GM19099 (cell line): ENCODE data around the gene TRIM2.

Experiments
- POLR2A ChIP-seq: IDR thresholded peaks from 3 replicates; pipeline ENCODE4 v1.6.1; 2011; ENCODE audit warnings: low read depth; ENCODE audit not compliant: insufficient read length; ENCODE audit errors: extremely low read depth

TRIM2 gene

DNA sequence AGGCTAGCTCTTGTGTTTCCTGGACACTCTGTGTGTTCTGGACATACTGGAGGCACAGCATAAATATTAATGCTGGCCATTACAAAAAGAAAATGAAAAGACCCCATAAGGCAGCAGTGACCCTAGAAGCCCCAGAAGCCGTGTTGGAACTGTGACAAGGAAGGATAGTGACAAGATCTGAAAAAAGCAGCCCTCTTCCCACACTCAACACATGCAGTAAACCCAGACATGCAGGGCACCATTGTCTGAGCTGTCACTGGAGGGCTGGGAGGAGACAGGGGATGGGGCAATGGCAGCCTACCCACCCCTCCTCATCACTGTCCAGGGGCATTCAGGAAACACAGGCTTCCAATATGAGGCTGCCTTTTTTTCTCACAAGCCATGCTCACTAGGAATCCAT, 6.5 kb downstream of the TRIM2 start:
- no peak for TF ChIP-seq POLR2A

- no peak for TF ChIP-seq POLR2A
These were observed 7.9 kb downstream of the TRIM2 start for GRCh38 chr4:153211986-153212728.

DNA sequence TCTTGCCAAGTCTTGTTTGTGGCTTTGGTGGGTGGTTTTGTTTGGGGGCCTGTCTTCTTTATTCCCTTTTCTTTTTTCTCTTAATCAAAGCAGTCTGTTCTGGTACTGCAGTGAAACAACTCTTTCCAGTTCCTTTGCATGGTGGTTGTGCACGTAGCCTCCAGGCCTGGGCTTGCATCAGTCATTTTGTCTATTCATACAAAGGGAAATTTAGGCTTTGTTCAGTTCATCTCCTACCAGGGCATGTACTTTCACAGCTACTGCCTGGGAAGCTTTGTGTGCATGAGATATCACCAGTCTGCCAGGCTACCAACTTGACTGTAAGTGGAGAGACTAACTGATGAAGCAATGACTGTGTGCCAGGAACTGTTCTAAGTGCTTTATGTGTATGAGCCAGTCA, 8.5 kb downstream of the TRIM2 start:
- no peak for TF ChIP-seq POLR2A

DNA sequence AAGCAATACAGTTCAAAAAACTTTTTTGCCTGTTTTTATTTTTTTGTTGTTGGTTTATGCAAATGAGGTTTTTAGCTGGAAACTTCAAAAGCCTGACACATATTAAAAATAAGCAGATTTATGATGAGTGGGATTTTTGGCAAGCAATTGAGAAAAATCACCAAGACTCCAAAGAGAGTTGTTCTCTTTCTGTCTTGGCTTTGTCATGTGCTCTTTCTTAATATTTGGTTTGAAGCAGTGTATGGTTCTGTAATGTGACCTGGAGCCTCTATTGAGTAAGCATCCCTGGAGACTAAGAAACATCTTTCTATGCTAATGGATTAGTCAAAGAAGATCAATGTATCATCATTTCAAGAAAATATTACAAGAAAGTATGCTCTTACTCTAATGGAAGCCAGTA, 11.7 kb downstream of the TRIM2 start:
- no peak for TF ChIP-seq POLR2A

- no peak for TF ChIP-seq POLR2A
These were observed 12.3 kb downstream of the TRIM2 start for GRCh38 chr4:153216546-153216945.

DNA sequence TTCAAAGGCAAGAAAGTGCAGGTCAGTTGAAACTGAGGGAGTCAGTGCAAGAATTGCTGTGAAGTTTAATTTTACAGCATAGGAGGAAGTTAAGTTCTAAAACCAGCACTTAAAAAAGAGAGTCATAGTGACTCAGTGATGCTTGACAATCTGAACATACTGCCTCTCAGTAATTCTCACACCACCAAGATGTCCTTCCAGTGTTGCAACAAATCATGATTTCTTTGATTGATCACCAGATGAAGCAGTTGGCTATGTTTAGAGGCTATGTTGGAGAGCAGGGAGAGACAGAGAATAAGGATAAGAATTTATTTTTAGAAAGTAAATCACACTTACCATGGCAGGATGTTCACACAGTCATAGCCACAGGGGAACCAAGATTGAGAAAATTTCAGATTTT, 13.2 kb downstream of the TRIM2 start:
- TF ChIP-seq POLR2A = no peak

- no peak for TF ChIP-seq POLR2A
These were observed 14.7 kb downstream of the TRIM2 start for GRCh38 chr4:153218961-153219360.

GRCh38 chr4:153220682-153221395, 16.6 kb downstream of the TRIM2 start:
- TF ChIP-seq POLR2A = no peak

DNA sequence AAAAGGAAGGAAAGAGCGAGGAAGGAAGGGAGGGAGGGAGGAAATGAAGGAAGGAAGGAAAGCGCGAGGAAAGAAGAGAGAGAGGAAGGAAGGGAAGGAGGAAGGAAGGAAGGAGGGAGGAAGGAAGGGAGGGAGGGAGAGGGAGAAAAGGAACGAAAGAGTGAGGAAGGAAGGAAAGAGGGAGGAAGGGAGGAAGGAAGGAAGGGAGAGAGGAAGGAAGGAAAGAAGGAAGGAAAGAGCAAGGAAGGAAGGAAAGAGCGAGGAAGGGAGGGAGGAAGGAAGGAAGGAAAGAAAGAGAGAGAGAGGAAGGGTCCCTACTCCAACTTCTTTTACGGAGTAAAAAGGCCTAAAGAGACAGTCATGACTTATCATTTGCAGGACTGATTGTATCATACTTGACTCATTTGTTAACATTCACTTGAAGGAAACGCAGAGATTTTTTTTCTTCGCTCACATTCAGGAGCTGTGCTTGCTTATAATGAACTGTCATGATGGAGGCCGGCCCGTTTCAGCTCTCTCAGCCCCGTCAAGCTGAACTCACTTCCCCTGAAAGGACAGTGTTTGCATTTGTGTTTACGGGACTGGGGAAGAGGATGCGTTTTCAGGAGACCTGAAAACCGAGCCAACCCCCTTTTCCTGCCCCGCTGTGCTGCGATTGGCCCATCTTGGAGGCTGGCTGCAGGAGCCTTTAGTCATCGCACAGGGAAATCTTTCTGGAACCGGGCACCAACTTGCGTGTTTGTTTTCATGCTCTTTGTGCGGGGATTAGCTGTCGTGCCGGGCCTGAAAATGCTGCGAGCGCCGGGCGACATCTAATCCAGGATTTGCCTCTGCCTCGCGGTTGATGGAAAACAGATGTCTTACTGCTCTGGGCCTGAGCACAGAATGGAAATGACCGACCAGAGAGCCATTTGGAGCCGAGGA, 17.8 kb downstream of the TRIM2 start:
- TF ChIP-seq POLR2A = no peak

DNA sequence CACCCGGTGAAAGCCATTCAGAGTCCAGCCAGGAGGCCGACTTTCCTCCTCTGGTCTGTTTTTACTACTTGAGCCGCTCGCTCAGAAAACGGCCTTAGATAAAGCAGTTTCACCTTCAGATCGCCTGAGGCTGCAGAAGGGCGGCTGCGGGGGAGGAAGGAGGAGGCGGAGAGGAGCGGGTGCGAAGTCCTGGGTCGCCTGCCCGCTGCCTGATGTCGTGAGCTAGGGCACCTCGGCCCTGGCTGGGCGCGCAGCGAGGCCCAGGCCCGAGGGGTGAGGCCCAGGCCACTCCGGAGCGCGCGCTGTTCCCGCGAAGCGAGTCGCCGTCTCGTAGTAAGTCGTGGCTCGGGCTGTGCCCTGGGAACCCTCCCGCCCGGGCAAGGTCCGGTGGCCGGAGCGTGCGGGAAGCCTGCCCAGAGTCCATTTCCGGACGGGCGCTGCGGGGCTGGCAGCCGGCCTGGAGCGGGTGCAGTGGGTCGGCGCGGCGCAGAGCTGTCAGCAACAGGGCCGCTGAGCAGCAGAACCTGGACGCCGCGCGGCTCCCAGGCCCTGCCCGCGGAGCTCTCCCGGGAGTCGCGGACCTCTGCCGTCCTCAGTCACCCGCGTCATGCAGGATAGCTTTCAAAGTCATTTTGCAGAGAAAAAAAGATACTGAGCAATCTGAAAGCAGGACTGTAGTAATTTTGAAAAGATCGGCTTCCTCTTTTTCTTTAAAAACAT, 18.6 kb downstream of the TRIM2 start:
- TF ChIP-seq POLR2A = peak; percentile 41

DNA sequence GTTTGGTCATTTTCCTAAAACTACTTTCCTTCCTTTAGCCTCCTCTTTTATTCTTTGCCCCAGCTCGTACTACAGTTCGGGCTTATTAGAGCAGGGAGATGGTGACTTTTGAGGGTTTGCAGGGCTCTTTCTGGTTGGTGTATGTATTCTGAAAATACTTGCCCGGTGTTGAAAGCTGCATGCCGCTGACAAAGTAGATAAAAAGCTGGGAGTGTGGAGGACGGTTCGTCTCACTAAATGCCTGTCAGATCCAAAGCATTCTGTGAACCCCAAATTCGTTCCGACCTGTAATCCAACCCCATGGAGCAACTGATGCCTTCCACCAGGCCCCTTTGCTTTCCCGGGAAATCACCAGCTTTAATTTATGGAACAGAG, 19.2 kb downstream of the TRIM2 start:
- no peak for TF ChIP-seq POLR2A

DNA sequence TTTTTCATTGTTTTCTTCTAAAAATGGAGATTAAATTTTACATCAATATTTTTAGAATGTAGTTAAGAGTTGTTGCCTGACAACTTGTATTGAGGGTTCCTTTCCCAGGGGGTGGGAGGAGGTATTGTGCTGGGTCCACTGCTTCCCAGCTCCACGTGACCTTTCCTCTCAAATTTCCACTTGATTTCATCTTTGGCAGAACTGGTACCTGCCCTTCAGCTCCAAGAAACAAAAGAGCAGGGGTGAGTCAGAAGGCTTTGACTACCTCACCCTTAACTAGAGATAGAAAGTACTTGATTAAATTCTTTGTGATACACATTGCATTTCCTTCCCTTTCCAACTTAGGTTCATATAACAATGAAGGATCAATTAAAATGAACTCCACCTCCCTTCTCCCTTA, 19.7 kb downstream of the TRIM2 start:
- TF ChIP-seq POLR2A = no peak

DNA sequence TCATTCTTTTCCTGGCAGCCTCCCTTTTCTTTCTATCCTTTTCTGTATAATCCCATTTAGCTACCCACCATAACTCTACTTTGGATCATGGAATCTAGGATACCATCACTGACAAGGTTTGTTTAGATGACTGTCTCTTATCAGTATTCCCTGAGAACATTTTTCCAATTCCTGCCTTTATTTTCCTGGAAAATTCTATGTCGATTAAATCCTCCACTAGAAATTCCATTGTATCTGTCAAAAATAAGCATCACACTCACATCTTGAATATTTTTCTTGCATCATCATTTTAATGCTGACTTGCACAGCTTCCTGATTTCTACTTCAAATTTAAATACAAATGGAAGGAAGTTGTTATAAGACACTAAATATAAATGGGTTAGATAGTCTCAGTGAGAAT, 20.2 kb downstream of the TRIM2 start:
- TF ChIP-seq POLR2A = no peak

DNA sequence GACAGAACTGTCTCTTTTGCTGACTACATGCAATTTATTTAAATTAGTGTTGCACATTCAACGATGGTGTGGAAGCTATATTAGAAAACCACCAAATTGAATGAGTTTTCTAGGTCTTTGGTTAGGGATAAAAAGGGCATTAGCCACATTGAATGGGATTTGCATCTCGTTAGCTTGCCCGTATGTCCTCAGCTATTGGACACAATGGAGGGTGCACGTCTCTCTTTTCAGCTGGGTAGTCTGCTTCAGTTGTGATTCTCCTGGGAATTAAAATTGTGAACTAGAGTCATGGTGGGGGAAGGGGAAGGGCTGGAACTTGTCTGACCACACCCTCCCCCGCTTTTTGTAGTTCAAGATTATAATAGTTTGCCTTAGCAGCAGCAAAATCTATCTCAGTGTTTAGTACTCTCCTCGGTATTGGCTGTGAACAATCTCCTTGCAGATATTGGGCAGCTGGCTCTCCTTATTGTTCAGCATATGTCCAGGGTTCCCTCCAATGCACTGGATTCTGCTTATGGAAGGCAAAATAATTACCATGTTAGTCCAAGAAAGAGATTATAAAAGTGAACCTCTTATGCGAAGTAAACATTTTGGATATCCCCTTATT, 23.3 kb downstream of the TRIM2 start:
- TF ChIP-seq POLR2A = no peak
